ENCODE results near the gene TMED5. TPM values are rescaled to one million over a fixed set of nuclear protein-coding genes. Genes with fewer than 3 reads are reported as not detected.
A peak's percentile ranks its signal among the peaks of the same experiment; 100 is the strongest.

The TMED5 gene
- total RNA-seq, 1 donor from 2014 or later = 49.7 TPM

DNA sequence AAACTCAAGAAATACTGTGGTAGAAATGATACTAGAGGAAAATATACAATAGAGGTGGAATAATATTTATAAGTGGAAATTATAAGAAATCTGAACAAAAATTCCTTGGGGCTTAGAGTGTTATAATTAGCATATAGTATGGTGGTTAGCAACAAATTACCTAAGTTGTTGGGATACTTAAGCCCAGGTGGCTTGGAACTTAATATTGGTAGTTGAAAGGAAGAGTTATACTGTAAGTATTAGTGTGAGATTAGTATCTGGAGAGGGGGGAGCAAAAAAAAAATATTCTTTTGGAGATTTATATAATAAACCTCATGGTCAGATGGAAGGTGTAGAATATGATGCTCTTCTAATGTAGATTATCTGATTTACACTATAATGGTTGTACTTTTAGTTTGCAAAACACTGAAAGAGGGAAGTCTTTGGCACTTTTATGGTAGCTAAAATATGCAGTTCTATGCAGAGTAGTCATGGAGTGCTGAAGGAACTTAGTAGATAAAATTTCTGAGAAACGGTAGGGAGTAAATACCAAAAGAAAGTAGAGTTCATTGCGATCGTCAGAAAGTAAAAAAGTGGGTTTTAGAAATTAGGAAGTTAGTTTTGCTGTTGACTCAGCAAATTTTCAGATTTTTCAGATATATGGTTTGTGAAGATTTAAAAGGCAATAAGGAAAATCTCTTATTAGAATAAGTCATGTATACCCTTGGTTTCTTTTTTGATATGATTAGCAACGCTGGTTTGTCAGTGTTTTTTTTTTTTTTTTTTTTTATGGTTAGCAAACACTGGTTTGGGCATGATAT, 55.5 kb downstream of the TMED5 start:
- no peak for DNase-seq (ENCODE audit: low read depth, low spot score)

DNA sequence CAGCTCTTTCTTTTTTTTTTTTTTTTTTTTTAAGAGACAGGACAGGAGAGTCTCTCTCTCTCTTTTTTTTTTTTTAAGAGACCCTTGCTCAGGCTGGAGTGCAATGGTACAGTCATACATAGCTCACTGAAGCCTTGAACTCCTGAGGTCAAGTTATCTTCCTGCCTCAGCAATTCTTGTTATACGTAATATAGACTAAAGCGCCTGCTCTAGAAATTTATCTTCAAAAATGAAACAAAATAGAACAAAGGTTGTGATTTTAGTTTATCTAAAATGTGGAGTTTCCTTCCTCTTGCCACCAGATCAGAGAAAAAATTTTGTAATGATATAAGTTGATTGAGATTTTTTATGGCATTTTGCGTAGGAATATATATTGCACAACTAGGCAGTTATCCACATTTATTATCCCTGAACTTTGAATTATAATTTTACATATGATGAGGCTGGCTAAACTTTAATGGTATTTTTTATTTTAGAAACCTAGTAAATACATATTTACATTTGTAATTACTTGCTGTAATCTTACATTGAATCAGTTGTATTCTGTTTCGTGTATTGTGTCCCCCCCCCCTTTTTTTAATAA, 56.9 kb downstream of the TMED5 start:
- peak; percentile 43 for DNase-seq (ENCODE audit: low read depth, low spot score)

DNA sequence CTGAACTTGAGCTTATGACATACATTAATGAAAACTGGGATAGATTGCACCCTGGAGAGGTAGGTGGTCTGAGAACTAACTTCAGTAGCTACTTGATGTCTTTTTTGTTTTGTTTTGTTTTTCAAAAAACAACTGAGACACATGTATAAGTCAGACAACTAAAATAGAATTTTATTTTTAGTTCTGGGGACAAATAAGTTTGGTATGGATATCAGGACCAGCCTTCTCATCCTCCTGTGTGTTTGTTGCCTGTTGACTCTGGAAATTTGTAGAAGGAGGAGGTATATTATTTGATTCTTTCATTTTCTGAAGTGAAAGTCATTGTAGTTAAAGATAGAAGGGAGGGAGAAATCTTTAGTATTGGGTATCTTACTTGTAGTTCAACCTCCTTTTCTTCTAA, 59.6 kb downstream of the TMED5 start:
- DNase-seq (ENCODE audit: low read depth, low spot score) = no peak

DNA sequence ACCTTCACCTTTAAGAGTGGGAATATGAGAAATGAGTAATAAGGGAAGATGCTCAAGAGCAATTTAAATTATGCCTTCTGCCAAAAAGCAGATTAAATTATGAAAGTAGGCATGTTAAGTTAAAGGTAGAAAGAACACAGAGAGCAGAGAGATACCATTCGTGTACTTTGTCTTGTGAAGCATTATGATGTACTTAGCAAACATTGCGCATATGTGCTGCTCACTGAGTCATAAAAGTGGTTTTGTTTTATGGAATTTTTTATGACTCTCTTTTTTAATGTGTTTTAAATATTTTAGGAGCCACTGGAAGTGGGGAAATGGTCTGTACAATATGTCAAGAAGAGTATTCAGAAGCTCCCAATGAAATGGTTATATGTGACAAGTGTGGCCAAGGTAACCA, 65.8 kb downstream of the TMED5 start:
- no peak for DNase-seq (ENCODE audit: low read depth, low spot score)

DNA sequence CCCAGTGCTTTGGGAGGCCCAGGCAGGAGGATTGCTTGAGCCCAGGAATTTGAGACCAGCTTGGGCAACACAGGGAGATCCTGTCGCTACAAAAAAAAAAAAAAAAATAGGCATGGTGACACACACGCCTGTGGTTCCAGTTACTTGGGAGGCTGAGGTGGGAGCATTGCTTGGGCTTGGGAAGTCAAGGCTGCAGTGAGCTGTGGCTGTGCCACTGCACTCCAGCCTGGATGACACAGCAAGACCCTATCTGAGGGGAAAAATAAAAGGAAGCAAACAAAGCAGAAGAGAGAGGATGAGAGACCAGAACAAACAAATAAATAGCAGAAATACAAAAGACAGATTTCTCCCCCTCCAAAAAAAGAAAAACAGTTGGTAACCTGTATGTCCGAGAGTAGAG, 67.1 kb downstream of the TMED5 start:
- no peak for DNase-seq (ENCODE audit: low read depth, low spot score)

DNA sequence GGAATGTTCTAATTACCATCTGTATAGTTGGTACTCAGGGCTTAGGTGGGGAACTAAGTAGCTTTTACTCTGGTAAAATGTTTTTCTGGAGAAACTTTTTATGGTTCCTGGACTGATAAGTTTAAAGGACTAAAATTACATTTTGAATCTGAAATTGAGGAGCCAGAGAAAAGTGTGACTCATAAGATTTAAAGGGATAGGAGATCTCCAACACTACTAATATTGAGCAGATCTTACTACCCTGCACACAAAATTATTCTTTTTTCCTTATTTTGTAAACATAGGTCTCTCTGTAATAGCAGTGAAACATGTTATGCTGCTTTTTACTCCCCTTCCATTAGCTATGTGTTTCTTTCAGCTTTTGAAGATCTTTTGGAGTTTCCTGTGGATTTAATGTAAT, 68.7 kb downstream of the TMED5 start:
- DNase-seq (ENCODE audit: low read depth, low spot score) = no peak

DNA sequence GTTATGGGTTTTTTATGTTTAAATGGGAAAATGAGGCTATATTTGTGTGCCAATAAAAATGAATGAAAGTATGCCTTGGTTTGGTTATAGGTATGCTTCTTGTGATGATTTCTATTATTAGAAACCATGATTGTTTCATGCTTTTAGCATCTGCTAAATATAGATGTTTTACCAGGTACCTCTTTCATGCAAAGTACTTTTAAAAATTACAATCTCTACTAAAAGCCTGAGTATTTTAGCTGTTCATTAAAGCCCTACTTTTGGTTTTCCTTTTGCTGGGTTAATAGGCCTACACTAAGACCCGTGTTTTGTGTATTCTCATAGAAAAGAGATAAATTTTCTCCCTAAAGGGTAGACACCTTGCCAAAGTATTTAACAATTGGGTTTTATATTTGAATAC, 69.1 kb downstream of the TMED5 start:
- DNase-seq (ENCODE audit: low read depth, low spot score) = no peak

DNA sequence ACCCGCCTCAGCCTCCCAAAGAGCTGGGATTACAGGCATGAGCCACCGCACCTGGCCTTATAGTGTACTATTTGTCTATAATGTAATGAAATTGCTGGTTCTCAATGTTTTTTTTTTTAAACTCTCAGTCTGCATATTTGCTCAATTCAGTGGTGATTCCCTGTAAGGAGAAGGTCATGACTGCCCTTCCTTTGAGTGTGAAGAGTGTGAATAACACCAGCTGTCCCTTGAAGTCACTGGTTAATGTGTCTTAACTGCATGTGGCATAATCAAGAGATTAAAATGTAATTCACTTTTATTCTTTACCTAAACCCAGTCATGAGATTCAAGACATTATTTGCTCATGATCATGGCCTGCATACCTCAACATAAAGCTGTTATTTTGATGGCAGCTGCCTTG, 70.6 kb downstream of the TMED5 start:
- no peak for DNase-seq (ENCODE audit: low read depth, low spot score)

GRCh38 chr1:93108335-93108734, 71.9 kb downstream of the TMED5 start:
- DNase-seq (ENCODE audit: low read depth, low spot score) = no peak

- no peak for DNase-seq (ENCODE audit: low read depth, low spot score)
These were observed 72.8 kb downstream of the TMED5 start for GRCh38 chr1:93107395-93107794.

DNA sequence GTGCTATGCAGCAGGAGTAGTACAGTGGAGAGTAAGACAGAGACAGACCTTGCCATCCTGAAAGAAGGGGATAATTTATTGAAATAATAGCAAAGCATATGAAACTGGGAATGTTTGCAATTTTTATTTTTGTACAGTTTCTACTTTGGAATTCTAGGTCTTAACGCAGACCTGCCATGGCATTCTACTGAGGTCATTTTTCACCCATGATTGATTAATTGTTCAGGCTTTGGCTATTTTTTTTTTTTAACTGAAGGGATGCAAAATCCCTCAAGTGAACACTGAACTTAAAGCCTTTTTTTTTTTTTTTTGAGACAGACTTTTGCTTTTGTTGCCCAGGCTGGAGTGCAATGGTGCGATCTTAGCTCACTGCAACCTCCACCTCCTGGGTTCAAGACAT, 74.0 kb downstream of the TMED5 start:
- no peak for DNase-seq (ENCODE audit: low read depth, low spot score)

- DNase-seq (ENCODE audit: low read depth, low spot score) = no peak
These were observed 78.1 kb downstream of the TMED5 start for GRCh38 chr1:93102142-93102541.

Other genes with a start within 250 kb of the TMED5 start
- gene DIPK1A, start 219.0 kb downstream of the TMED5 start, total RNA-seq = 0.33 and 0.53 TPM in 2 replicates
- 30.0 and 41.5 TPM in 2 replicates for gene MTF2, start 101.1 kb downstream of the TMED5 start, total RNA-seq
- gene CCDC18, start 311 bp upstream of the TMED5 start, total RNA-seq = 9.0 and 13.0 TPM in 2 replicates
- gene DR1, start 165.5 kb upstream of the TMED5 start, total RNA-seq = 38.9 and 56.3 TPM in 2 replicates